HK-2 (cell line): ENCODE results near the gene EMC10.

Experiments used
- DNase-seq: peaks from one replicate; pipeline ENCODE4 v3.0.0-alpha.2; 2018; ENCODE audit not compliant: unreplicated experiment

EMC10 gene

DNA sequence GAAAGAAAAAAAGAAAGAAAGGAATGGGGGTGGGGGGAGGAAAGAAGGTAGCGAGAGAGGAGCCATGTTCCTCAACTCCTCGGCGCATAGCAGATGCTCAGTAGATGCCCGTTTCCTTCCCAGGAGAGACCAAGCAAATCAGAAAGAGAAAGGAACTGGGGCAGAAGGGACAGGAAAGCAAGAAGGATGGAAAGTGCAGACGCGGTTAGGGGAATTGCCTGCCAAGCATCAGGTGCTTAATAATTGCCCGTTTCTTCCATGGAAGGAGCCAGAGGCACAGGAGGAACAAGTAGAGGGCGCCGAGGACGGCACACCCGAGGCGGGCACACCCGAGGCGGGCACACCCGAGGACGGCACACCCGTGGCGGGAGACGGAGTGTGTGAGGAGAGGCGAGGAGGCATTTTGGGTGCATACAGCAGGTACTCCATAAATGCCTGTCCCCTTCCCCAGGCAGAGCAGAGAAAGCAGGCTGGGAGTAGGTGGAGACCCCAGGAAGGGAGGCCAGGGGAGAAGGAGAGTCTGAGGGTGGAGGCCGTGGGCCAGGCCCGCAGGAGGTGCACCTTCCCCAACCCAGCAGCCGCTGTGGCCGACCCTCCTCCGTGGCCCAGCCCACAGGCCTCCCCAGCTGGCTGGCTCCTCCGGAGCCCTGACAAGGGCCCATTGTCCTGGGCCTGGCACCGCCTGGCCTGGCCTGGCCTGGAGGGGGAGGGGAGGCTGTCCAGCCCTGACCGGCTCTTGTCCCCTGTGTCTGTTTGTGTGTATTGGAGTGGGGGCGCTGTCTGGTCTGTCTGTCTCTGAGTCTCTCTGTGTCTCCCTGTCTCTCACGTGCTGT lies 20.1 kb downstream of the EMC10 start:
- DNase-seq = no peak

- DNase-seq = no peak
These were observed 20.7 kb downstream of the EMC10 start for GRCh38 chr19:50497022-50497405.

- no peak for DNase-seq
These were observed 22.1 kb downstream of the EMC10 start for GRCh38 chr19:50498219-50499056.

GRCh38 chr19:50500060-50500752 lies 23.9 kb downstream of the EMC10 start:
- no peak for DNase-seq

- DNase-seq = no peak
These were observed 24.4 kb downstream of the EMC10 start for GRCh38 chr19:50500753-50501151.

DNA sequence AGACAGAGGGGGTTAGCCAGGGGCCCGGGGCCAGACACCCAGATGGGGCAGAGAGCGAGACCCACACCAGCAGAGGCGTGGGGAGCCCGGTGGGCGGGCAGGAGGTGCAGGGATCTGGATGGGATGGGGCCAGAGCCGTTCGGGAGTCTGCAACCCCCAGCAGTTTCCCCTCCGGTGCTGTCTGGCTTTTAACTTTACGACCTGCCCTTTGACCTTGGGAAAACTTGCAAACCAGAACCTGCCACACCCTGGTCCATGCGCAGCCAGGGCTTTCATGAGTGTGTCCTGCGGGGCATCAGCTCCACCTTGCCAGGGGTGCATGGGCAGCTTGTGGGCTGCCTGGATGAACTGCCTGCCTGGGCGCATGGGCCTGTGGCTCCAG lies 24.9 kb downstream of the EMC10 start:
- no peak for DNase-seq

GRCh38 chr19:50501568-50502475 lies 25.5 kb downstream of the EMC10 start:
- no peak for DNase-seq

GRCh38 chr19:50505856-50506611 lies 29.7 kb downstream of the EMC10 start:
- no peak for DNase-seq

DNA sequence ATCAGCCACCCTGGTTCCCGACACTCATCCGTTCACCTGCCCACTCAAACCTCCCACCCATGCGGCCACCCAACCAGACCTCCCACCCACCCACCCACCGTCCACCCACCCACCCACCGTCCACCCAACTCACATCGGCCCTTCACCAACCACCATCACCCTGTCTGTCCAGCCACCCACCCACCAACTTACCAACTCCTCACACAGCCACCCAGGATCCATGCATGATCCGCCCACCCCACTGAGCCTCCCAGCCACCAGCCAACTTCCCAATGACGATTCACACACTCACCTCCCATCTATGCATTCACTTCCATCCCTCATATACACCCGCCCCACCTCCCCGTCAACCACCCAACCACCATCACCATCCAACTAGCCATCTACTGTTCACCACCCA lies 30.4 kb downstream of the EMC10 start:
- no peak for DNase-seq

DNA sequence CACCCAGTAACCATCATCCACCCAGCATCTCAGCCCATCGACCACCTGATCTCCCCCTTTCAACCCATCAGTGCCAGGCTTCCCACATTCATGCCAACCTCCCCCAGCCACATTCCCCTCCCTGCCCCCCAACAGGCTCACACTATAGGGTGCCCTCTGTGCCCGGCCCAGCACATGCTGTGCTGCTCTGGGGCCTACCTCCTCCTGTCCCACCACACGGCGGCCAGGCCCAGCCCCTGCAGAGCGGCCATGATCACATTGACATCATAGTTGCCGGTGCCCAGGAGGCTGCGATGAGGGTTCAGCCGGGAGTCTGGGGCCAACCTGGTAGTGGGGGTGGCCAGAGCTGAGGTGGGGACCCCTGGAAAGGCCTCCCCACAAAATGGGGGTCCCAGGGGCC lies 31.1 kb downstream of the EMC10 start:
- DNase-seq = no peak

- no peak for DNase-seq
These were observed 32.5 kb downstream of the EMC10 start for GRCh38 chr19:50508843-50509190.

DNA sequence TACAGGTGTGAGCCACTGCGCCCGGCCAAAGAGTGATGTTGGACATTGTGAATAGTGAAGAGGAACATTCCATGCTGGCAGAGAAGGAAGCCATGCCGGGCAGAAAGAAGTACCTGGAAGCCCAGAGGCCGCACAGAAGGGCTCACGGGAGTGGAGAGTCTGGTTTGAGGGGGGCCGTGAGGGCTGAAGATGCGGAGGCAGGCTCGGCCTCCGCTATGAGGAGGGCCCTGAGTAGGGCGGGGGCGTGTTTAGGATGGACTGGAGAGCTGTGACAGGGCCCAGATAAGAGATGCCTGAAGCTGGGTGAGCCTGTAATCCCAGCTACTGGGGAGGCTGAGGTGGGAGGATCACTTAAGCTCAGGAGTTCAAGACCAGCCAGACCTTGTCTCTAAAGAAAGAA lies 33.1 kb downstream of the EMC10 start:
- DNase-seq = no peak

GRCh38 chr19:50510121-50510670 lies 33.9 kb downstream of the EMC10 start:
- DNase-seq = no peak

DNA sequence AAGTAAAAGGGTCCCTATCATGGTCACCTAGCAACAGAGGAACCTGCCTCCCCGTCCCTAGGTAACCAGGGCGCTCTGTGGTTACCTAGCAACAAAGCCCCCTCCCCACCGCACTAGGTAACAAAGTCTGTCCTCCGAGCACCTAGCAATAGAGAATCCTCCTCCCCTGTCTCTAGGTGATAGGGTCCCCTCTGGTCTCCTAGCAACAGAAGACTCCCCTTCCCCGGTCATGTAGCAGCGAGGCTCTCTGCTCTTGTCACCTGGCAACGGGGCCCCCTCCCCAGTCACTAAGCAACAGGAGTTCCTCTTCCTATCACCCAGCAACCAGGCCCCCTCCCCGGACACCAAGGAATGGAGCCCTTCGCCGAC lies 34.4 kb downstream of the EMC10 start:
- DNase-seq = no peak

- peak; percentile 98 for DNase-seq
These were observed 34.9 kb downstream of the EMC10 start, which contains the start of gene JOSD2 for GRCh38 chr19:50511069-50511822. Gene JOSD2 (minus strand): TSS chr19:50511191. CDS start chr19:50510431, 760 bp downstream.

DNA sequence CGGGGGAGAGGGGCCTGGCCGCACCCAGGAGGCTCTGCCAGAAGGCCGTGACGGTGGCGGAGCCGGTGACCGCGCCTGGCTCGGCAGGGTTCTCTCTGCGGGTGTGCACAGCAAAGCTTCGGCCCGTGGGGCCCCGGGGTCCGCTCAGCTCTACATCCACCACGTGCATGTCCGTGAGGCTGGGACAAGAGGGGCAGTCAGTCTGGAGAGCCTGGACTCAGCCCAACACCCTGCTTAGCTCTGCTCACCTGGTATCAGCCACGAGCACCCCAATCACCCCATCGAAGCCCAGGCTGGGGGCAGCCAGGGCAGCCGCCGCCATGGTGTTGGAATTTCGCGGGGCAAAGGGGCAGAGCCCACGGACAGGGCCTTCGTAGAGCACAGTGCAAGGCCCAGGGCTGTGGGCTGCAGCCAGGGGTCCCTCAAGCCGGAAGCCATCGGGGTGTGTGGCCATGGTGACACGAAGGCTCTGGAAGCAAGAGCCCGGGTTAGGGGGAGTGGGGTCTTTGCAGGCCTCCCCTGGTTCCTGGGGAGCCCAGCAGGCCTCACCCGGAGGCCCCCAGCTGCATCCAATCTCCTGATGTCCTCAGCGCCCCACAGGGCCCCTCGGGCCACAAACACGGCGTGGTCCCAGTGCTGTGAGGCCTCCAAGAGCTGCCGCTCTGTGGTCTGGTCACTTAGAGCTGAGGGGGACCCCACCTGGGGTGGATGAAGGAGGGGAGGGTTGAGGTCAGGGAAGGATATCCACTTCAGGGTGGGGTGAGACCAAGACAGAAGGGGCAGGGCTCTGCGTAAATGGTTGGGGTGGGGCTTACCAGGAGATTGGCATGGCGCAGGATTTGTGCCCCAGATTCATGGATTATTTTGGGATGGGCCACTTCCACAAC lies 36.0 kb downstream of the EMC10 start:
- no peak for DNase-seq

GRCh38 chr19:50512999-50513745 lies 36.9 kb downstream of the EMC10 start:
- DNase-seq = no peak
